ENCODE measurements around the gene CBX2. TPM values are rescaled to one million over a fixed set of nuclear protein-coding genes. Genes with fewer than 3 reads are reported as not detected.

Gene CBX2
- total and polyA plus RNA-seq, 2 donors, result 3.1 to 7.0 TPM

GRCh38 chr17:79800325-79801155 lies 22.6 kb downstream of the CBX2 start:
- Histone ChIP-seq H3K4me1 (ENCODE audit: insufficient read depth) (no peaks in the 10 kb centered on the region), H3K27ac (ENCODE audit: low read depth) (no peak overlapping the region), H3K4me3 (ENCODE audit: low read depth, low read length) (no peak overlapping the region), H3K36me3 (ENCODE audit: insufficient read depth) (no peaks in the 10 kb centered on the region)
- DNase-seq (ENCODE audit: extremely low spot score), result no peak
- 1% methylated on average over 44 of the region's 44 CpGs for WGBS

DNA sequence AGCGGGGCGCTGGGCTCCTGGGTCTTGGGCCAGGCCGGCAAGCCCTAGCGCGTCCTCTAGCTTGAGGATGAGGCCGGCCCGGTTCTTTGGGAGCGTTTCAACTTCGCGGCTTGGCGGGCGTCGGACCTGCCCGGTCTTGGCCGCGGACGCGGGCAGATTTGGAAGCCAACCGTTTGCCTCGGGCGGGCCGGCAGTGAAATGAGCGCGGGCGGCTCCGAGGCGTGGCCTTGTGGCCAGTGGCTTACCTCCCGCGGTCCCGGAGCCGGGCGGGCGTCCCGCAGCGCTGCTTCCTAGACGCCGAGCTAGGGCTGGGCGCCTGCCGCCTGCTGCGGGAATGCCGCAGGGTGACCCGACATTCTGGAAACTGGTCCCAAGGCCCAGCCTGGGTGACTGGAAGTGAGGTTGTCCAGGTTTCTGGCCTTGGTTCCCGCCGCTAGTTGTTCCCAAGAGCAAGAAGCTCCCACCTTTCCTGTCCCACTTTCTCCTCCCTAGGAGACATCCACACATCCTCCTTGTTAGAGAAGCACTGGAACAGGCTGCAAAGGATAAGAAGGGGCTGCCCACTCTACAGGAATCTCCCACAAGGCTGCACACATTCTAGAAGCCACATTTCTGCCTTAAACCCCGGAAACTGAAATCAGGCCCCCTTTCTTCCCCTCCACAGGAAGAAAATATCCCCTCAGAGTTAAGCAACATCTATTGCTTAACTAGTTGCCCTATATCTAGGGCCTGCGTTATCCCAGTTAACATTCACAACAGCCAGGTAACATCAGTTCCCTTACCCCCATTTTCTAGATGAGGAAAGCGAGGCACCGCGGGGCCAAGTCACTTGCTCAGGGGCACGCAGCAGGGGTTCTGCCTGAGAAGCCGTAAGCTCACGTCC lies 23.4 kb downstream of the CBX2 start:
- no peak for DNase-seq (ENCODE audit: extremely low spot score)
- H3K36me3 ChIP-seq (ENCODE audit: insufficient read depth), result no peaks in the 10 kb centered on the region
- no peak overlapping the region for H3K27ac ChIP-seq (ENCODE audit: low read depth)
- 6% methylated on average over 52 of the region's 52 CpGs for WGBS
- H3K4me1 ChIP-seq (ENCODE audit: insufficient read depth), result no peaks in the 10 kb centered on the region
- H3K4me3 ChIP-seq (ENCODE audit: low read depth, low read length), result no peak overlapping the region

DNA sequence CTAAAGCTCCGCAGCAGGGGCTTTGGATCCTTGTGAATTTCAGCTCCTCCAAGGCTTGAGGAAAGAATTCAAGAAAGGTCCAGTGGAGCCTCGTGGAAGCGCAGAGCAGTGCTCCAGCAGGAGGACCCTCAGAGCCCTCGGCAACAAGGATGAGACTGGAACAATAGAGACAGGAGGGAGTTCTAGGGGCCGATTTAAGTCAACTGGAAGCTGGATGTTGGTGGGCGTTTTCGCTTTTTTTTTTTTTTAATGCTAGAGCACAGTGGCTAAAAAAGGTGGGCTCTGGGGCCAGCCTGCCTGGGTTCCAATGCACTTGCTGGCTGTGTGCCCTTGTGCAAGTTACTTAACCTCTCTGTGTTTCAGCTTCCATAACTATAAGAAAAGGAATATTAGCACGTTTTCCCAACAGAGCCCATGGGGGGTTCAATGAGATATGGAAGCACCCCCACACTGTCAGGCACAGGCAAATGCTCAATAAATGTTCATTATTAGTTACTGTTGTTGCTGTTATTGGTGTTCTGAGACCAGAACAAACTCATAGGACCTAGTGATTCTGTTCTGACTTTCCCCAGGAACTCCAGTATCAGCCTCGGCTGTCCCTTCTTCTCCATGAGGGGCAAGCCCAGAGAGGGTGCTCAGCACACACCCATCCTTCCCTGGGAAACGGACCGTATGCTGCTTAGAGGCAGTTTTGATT lies 24.2 kb downstream of the CBX2 start:
- DNase-seq (ENCODE audit: extremely low spot score), result no peak
- 8% methylated on average over 11 of the region's 11 CpGs for WGBS
- Histone ChIP-seq H3K36me3 (ENCODE audit: insufficient read depth) (no peaks in the 10 kb centered on the region), H3K4me1 (ENCODE audit: insufficient read depth) (no peaks in the 10 kb centered on the region), H3K27ac (ENCODE audit: low read depth) (no peak overlapping the region), H3K4me3 (ENCODE audit: low read depth, low read length) (no peak overlapping the region)

DNA sequence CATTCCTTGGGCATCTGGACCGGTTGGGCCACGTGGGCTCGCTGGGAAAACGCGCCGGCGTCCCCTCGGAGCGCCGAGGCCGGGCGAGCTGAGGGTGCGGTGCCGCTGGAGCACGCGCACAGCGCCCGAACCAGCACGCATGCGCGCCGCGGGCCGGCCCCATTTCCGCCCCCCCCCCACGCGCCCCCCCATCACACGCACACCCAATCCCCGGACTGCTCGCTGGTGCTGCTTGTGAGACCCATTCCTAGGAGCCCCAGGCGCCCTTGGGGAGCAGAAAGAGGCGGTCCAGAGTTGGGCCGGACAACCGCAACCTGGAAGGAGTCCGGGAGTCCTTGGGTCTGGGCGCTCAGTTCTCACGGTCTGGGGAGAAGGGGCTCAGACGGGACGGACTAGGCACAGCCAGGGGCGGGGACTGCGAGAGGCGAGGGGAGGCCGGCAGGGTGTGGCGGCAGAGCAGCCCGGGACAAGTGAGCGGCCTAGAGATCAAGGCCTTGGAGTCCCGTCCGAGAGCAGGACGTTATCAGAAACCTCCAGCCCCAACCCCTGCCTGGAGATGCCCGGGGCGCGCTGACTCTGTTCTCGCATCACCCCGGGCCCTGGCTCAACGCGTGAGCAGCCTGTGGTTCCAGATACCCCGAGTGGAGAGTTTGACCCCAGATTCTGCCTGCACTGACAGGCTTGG lies 24.9 kb downstream of the CBX2 start:
- Histone ChIP-seq H3K27ac (ENCODE audit: low read depth) (no peak overlapping the region), H3K4me1 (ENCODE audit: insufficient read depth) (no peaks in the 10 kb centered on the region), H3K4me3 (ENCODE audit: low read depth, low read length) (no peak overlapping the region), H3K36me3 (ENCODE audit: insufficient read depth) (no peaks in the 10 kb centered on the region)
- no peak for DNase-seq (ENCODE audit: extremely low spot score)
- 5% methylated on average over 57 of the region's 57 CpGs for WGBS

GRCh38 chr17:79803421-79803996 lies 25.6 kb downstream of the CBX2 start:
- no peak overlapping the region for H3K27ac ChIP-seq (ENCODE audit: low read depth)
- no peaks in the 10 kb centered on the region for H3K4me1 ChIP-seq (ENCODE audit: insufficient read depth)
- DNase-seq (ENCODE audit: extremely low spot score), result no peak
- 12% methylated on average over 31 of the region's 31 CpGs for WGBS
- no peak overlapping the region for H3K4me3 ChIP-seq (ENCODE audit: low read depth, low read length)
- H3K36me3 ChIP-seq (ENCODE audit: insufficient read depth), result no peaks in the 10 kb centered on the region

DNA sequence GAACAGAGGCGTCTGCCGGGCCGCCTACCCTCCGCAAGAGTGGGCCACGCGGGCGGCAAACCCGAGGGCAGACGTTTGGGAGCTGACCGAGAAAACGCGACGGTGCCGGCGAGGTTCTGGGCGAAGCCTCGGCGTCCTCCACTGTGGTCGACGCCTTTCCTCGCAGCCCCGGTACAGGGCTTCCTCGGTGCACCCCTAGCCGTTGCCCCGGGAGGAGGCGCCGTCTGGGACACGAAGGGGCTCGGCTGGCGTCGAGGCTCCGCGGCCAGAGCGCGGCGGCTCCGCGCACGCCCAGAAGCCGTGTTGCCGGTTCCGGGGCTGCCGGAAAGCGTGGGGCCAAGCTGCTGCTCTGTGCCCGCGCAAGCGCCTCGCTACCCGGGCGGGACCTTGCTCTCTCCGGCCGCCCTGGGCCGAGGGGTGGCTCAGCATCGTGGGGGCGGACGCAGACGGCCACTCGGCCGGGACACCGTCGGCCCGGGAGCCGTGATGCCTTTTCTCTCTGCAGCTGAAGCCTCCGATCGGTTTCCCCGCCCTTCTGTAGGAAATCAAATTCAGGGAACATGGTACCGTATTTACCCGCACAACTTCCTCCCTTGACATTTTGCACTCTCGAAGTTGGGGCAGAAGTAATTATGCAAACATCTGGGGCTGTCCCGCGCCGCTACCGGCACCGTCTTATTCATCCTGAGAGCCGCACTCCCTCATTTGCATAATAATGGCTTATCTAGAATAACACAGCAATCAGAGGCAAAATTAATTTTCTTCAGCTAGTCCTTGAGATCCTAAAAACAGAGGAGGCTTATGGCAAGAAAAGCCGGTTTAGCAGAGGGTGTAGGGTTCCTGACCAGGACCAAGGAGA lies 26.3 kb downstream of the CBX2 start:
- 2% methylated on average over 76 of the region's 76 CpGs for WGBS
- no peak for DNase-seq (ENCODE audit: extremely low spot score)
- no peak overlapping the region for H3K4me3 ChIP-seq (ENCODE audit: low read depth, low read length)

DNA sequence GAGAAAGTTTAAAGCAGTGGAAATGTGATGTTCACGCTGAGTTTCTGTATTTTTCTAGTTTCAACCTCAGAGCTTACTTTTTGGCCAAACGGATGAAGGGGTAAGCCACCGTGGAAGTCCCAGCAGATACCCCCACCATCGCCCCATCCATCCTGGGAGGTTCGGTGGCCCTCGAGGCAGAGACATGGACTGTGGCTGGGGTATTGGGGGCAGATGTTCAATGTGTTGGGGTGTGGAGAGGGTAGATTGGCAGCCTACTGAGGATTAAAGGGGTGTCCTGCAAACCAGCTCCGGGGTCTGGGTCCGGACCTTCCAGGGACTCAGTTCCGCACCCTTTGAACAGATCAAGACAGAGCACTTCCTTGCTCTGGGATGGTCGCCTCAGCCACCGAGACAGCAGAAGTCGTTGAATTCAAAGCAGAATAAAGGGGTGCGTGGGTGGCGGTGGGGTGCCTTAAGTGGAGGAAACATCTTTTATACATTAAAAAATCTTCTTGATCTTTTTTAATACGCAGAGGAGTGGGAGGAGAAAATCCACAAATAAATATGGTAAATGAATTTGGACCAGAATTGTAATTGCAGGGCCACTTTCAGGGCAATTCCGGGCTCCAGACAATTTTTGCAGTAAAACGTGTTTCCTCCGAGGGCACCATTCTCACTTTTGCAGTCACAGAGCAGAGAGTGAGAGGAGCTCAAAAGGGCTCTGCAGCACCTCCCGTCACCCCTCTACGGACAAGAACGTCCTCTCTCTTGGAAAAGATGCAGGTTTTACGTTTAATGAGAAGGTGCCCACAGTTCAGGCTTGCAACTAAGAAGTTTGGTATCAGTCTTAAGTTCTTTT lies 27.1 kb downstream of the CBX2 start:
- no peaks in the 10 kb centered on the region for H3K4me1 ChIP-seq (ENCODE audit: insufficient read depth)
- no peak overlapping the region for H3K4me3 ChIP-seq (ENCODE audit: low read depth, low read length)
- WGBS, result 26% methylated on average over 22 of the region's 22 CpGs
- no peaks in the 10 kb centered on the region for H3K36me3 ChIP-seq (ENCODE audit: insufficient read depth)
- no peak for DNase-seq (ENCODE audit: extremely low spot score)
- no peak overlapping the region for H3K27ac ChIP-seq (ENCODE audit: low read depth)

More for the DNA sequence above, 26.3 kb downstream of the CBX2 start:
- Histone ChIP-seq H3K4me1 (ENCODE audit: insufficient read depth) (no peaks in the 10 kb centered on the region), H3K36me3 (ENCODE audit: insufficient read depth) (no peaks in the 10 kb centered on the region), H3K27ac (ENCODE audit: low read depth) (no peak overlapping the region)

DNA sequence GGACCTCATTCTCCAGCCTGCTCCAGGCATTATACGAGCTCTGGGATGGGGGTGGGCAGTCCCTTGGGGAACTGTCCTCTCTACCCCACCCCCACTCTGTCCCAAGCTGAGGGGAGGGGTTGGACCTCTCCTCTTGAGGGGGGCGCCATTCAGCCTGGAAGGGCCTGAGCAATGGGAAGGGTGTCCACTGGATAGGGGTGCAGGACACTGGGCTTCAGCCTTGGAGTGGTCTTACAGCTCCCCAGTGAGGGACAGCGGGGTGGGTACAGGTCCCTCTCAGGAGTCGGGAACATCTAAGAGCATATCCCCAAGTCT lies 28.5 kb downstream of the CBX2 start:
- H3K4me1 ChIP-seq (ENCODE audit: insufficient read depth), result no peaks in the 10 kb centered on the region
- no peak for DNase-seq (ENCODE audit: extremely low spot score)
- H3K4me3 ChIP-seq (ENCODE audit: low read depth, low read length), result no peak overlapping the region
- WGBS, result 34% methylated on average over 4 of the region's 4 CpGs
- H3K27ac ChIP-seq (ENCODE audit: low read depth), result no peak overlapping the region
- no peaks in the 10 kb centered on the region for H3K36me3 ChIP-seq (ENCODE audit: insufficient read depth)

DNA sequence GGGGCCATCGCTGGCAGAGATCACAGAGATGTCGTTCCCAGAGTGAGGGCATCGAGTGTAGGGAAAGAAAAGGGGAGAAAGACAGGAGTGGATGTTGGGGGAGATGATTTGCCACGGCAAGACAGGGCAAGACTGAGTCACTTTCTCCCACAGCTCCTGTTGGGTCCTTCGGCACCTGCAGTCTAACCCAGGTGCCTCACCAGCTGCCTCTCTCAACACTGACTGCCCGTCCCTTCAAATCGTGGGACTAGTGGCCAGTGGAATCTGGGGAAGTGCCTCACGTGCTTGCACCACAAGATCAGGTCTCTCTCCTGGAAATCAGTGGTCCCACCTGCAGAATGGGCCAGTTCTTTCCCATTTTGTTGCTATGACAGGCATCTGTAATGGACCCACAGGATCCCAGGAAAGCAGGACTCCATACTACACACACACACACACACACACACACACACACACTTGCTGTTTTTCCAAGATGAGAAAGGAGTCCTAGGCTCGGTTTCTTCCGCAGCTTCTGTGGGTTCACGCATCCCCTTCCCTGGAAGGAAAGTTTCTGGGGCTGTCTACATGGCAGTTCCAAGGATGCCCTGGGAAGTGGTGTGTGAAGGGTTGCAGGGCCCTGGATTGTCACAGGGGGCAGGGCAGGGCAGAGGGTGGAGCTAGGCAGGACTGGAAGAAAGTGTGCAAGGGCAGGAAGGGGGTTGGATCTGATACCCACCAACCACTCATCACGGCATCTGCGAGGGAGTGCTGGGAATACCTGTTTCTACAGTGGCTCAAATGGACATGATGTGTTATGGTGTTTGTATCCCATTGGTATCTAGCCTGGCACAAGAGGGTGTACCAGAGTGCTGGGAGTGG lies 29.1 kb downstream of the CBX2 start:
- no peak for DNase-seq (ENCODE audit: extremely low spot score)
- H3K36me3 ChIP-seq (ENCODE audit: insufficient read depth), result no peaks in the 10 kb centered on the region
- 33% methylated on average over 13 of the region's 13 CpGs for WGBS
- H3K4me3 ChIP-seq (ENCODE audit: low read depth, low read length), result no peak overlapping the region
- H3K4me1 ChIP-seq (ENCODE audit: insufficient read depth), result no peaks in the 10 kb centered on the region
- H3K27ac ChIP-seq (ENCODE audit: low read depth), result no peak overlapping the region

DNA sequence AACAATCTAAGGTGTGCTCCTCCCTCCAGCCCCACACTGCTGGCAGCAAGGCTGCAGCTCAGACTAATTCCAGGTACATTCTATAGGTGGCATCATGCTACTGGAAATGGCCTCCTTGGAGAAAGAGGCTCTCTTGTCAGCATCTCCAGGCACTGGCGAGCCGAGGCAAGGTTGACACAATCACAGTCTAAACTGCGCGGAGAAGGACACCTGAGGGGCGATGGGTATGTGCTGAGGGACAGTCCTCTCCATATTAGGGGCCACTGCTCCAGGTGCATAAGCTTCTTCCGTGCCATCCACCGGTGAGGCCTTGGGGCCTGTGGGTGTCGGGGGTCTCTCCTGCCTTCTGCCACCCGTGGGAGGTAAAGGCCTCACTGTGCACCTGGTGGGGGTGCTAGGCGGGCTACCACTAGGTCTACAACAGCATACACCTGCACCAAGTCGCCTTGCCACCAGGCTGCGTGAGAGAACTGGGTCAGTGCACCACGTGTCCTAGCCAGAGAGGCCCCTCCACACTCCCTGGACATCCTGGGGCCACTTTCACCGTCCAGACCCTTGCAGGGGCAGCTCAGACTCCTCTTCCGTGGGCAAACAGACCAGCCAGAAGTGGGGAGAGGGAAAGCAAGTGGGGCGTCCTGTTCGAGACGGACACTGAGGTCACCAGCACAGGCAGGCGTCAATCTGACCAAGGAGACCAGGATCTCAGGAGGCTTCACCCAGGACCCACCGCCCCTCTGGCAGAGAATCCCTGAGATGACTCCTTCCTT lies 31.0 kb downstream of the CBX2 start:
- Histone ChIP-seq H3K4me3 (ENCODE audit: low read depth, low read length) (no peak overlapping the region), H3K36me3 (ENCODE audit: insufficient read depth) (no peaks in the 10 kb centered on the region), H3K4me1 (ENCODE audit: insufficient read depth) (no peaks in the 10 kb centered on the region), H3K27ac (ENCODE audit: low read depth) (no peak overlapping the region)
- WGBS, result 42% methylated on average over 20 of the region's 20 CpGs
- no peak for DNase-seq (ENCODE audit: extremely low spot score)
